GM18861 (cell line): Measurements from ENCODE around the gene KDM1B.
"Not testable (repeated sequence)": the region's sequence is repeated elsewhere in the genome, so short reads cannot be mapped to it uniquely, and the experiment has no call there.

Experiments used
- ATAC-seq: cut with Tn5 transposase; IDR thresholded peaks from one replicate; pipeline ENCODE4 v1.9.1; 2021; ENCODE audit not compliant: unreplicated experiment

The KDM1B gene

DNA sequence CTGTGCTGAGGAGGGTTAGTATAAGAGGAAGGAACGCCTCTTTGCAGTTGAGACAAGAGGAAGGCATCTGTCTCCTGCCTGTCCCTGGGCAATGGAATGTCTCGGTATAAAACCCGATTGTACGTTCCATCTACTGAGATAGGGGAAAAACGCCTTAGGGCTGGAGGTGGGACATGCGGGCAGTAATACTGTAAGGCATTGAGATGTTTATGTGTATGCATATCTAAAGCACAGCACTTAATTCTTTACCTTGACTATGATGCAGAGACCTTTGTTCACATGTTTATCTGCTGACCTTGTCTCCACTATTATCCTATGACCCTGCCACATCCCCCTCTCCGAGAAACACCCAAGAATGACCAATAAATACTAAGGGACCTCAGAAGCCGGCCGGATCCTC is 71.9 kb downstream of the KDM1B start:
- ATAC-seq, result not testable (repeated sequence)

DNA sequence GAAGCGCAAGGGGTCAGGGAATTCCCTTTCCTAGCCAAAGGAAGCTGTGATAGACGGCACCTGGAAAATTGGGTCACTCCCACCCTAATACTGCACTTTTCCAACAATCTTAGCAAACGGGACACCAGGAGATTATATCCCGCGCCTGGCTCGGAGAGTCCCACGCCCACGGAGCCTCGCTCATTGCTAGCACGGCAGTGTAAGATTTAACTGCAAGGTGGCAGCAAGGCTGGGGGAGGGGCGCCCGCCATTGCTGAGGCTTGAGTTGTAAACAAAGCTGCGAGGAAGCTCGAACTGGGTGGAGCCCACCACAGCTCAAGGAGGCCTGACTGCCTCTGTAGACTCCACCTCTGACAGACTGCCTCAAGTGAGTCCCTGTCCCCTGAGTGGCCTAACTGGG is 73.4 kb downstream of the KDM1B start:
- ATAC-seq, result not testable (repeated sequence)

DNA sequence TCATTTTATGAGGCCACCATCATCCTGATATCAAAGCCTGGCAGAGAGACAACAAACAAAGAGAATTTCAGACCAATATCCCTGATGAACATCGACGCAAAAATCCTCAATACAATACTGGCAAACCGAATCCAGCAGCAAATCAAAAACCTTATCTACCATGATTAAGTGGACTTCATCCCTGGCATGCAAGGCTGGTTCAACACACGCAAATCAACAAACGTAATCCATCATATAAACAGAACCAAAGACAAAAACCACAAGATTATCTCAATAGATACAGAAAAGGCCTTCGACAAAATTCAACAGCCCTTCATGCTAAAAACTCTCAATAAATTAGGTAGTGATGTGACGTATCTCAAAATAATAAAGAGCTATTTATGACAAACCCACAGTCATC is 76.6 kb downstream of the KDM1B start:
- ATAC-seq, result not testable (repeated sequence)

DNA sequence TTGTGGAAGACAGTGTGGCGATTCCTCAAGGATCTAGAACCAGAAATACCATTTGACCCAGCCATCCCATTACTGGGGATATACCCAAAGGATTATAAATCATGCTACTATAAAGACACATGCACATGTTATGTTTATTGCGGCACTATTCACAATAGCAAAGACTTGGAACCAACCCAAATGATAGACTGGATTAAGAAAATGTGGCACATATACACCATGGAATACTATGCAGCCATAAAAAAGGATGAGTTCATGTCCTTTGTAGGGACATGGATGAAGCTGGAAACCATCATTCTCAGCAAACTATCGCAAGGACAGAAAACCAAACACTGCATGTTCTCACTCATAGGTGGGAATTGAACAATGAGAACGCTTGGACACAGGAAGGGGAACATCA is 78.5 kb downstream of the KDM1B start:
- not testable (repeated sequence) for ATAC-seq

DNA sequence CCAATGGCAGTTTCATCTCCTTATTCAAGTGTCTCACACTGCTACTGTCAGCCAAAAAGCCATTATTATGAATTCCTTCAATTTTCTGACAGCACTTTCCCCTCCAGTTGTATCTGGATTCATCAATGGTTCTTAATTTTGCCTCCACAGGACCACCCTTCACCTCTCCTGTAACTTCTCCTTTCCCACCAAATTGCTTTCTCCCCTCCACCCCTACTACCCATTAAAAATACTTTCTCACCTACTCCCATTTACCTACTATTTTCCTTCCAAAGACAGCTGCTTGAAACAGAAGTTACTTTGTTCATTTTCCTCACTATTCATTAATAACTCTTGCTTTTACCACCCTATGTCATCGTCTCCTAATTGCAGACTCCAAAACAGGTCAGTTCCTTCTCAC is 79.3 kb downstream of the KDM1B start:
- no peak for ATAC-seq

DNA sequence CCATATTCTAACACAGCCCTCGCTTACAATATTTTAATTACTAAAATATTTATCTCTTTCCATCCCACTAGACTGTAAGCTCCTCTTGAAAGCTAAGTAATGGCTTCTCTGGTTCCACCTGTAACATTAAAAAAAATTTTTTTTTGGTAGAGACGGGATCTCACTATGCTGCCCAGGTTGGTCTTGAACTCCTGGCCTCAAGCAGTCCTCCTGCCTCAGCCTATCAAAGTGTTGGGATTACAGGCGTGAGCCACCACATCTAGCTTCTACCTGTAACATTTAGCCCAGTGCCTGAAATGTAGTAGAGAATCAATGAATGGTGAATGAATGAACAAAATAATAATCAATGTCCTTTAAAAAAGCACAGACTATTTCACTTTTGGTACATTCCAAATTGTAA is 80.3 kb downstream of the KDM1B start:
- ATAC-seq, result no peak

DNA sequence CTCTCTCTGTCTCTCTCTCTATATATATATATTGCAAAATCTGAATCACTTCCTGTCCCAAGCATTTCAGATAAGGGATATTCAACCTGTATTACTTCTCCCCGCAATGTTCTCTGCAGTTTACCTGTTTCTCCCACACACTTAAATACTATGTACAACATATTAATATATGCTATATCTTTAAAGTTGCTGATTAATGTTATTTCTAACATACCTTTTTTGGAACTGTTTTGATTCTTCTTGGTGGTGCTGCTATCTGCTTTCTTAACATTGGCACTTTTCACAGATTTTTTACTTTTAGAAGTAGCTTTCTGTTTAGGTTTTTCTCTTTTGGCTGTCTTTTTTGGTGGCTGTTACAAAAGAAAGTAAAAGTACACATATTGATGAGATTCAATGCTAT is 81.9 kb downstream of the KDM1B start:
- ATAC-seq, result no peak

DNA sequence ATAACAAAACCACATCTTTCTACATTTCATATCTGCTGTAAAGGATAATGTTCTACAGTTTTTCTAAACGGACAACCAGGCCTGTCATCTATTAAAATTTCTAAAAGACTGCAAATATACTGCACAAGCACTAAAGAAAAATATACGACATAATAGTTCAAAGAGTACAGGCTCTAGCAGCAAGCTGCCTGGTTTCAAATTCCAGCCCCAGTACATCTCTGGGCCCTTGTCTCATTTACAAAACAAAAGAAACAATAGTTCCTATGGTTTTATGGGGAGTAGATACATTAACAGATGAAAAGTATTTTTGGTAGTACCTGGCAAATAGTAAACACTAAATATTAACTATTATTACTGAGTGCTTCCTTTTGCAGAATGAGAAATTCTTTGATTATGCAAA is 85.0 kb downstream of the KDM1B start:
- ATAC-seq, result no peak

DNA sequence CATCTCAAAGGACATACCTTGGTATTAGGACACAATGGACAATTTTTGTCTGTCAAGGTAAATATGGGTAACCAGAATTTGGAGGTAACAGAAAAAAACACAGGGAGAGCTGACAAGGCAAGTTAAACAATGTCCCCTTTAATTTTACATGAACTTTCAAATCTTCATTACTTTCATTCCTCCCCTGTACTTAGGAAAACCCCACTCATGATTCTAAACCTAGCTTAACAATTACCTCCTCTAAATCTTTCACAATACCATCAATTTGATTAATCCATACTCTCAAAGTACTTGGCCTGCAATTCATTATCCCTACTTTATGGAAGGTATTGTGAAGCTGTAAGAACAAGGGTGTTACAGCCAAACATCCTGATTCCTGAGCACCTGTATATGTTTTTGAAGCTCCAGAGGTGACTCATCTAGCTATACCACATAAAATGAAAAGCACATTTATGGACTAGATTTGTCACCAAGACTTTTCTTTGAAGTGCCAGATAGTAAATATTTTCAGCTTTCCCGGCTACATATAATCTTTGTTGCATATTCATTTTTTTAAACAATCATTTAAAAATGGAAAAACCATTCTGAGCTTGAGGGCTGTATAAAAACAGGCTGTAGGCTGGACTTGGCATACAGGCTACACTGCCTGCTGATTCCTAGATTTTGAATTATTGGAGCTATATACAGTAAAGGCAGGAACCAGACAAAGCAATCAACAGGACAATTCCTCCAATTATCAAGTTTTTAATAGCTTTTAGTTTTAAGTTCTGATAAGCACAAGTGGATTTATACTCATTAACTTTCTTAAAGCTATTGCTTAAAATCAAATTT is 86.2 kb downstream of the KDM1B start:
- ATAC-seq, result no peak

DNA sequence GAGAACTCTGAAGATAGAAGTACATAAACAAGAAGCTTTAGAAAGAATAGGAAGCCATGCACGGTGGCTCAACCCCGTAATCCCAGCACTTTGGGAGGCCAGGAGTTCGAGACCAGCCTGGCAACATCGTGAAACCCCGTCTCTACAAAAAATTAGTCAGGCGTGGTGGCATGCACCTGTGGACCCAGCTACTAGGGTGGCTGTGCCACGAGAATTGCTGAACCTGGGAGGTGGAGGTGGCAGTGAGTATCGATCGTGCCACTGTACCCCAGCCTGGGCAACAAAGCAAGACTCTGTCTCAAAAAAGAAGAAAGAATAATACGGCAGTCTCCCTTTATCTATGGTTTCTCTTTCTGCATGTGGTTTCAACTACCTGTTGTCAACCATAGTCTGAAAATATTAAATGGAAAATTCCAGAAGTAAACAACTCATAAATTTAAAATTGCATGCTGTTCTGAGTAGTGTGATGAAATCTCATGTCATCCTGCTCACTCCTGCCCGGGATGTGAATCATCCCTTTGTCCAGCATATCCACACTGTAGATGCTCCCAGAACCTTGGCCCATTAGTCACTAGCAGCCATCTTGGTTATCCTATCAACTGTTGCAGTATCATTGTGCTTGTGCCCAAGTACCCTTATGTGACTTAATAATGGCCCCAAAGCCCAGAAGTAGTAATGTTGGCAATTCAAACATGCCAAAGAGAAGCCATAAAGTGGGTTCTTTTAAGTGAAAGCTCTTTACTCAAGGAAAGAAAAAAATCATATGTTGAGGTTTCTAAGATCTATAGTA is 87.0 kb downstream of the KDM1B start:
- no peak for ATAC-seq

DNA sequence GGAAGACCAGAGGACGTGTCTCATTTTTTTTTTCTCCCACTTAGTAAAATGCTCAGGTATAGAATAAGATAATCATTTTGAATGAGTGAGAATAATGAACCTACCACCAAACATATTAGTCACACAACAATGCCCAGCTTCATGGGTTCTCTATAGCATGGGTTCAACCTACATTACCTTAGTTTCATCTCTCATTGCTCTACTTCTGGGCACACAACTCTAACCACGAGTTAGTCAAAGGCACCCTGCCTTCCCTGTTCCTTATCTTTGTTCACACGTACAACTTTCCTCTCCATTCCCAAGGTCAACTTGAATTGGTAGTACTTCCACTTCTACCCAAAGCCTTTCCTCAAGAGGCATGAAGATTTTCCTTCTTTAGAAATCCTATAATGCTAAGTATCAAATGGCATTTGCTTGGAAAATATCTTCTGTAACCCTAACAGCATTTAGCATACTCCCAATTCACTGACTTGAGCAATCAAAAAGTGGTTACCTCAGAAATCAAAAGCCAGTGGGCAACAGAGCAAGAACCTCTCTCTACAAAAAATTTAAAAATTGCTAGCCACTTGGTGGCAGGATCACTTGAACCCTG is 88.2 kb downstream of the KDM1B start:
- no peak for ATAC-seq

DNA sequence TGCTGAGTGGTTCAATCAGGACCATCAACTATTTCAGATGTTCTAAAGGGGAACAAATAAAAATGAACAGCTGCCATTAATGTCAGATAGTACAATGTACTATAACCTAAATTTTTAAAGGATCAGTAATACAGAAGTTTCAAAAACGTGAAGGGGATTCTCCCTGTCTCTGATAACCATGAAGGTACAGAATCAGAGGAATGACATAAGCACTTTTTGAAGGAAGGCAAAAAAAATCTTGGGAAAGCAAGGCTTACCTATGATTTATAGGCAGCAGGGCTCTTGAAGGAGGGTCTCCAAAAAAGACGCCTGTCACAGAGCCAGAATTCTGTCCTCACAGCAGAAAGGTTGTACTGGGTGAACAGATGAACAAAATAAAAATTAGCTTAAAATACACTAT is 89.0 kb downstream of the KDM1B start:
- no peak for ATAC-seq

DNA sequence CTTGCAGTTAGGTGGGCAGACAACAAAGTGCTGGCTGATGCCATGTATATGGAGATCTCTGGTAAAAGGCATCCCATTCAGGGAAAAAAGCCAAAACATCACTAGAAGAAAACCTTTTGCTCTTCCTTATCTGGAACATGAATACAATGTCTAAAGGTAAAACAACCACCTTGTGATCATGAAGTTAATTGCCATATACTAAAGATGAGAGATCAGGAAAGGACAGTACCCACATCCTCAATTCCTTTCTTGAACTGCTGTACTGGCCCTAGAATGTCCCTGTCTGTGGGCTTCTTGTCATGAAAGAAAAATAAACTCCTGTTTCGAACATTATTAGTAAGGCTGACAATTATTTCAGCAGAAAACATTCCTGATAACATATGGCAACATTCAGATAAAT is 89.9 kb downstream of the KDM1B start:
- no peak for ATAC-seq

DNA sequence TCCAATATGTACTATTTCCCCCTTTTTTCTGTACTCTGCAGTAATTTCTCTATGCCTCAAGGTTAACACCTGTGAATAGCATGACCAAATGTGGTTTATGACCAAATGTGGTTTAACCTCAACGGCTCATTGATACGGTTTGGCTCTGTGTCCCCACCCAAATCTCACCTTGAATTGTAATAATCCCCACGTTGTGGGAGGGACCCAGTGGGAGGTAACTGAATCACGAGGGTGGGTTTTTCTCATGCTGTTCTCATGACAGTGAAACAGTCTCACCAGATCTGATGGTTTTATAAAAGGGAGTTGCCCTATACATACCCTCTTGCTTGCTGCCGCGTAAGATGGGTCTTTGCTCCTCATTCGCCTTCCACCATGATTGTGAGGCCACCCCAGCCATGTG is 90.4 kb downstream of the KDM1B start:
- no peak for ATAC-seq

DNA sequence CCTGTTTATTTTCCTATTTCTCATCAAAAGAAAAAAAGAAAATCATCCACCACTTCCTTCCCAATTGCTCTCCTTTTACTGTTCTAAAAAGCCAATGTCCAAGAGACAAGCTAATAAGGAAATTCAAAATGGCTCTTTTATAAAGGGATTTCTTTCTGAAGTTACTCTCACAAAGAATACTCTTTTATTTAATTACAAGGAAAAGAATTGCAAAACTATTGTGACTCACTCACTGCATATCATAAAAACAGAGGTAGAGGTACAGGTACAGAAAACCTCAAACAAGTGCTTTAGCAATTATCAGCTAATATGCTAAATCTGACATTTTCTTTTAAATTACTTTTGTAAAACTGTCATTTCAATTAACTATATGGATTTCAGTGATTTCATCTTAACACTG is 91.0 kb downstream of the KDM1B start:
- no peak for ATAC-seq

DNA sequence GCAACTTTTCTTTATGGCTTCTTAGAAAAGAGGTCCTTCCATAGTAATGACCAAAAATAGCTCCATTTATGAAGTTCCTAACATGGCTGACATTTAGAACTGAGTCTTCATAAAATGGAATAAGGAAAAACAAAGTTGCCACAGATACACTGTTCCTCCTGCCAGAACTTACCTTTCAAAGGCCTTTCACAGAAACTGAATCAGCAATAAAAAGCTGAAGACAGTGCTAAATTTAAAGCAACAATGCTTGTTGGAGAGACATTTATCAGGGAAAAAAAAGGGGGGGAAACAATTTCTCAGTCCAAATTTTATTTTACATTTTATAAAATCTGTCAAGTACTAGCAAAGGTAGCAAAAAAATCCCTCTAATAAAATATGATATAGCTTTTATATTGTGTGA is 91.8 kb downstream of the KDM1B start:
- no peak for ATAC-seq

DNA sequence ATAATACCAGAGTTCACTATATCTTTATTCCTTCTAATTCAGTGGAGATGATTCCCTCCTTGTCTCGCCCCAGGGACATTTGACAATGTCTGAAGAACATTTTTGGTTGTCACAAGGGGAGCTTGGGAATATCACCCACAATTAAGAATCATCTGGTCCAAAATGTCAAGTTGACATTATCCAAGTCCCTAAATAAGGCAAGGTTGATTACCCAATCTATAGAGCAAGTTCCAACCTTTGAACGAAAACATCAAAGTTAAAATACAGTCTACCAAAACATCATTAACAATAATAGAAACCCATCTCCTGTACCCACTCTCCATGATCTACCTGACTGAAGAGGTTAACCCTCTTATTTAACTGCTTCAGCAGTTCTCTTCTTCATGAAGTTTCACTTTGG is 93.5 kb downstream of the KDM1B start:
- no peak for ATAC-seq

DNA sequence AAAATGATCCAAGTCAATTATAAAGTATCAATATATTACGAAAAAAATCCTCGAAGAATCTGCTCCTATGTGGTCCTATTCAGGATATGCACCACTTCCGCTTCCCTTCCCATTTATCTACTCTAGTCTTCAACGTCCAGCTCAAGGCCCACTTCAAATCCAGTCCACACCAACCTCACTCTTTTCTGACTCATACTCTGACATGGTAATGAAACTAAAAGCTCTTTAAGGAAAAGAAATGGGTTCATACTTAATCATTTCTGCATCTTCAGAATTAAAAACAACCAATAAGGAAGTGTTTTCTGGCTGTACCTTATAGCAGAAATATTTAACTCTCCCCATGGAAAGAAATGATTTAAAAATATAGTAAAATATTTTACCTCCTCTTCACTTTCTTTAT is 94.0 kb downstream of the KDM1B start:
- ATAC-seq, result no peak

DNA sequence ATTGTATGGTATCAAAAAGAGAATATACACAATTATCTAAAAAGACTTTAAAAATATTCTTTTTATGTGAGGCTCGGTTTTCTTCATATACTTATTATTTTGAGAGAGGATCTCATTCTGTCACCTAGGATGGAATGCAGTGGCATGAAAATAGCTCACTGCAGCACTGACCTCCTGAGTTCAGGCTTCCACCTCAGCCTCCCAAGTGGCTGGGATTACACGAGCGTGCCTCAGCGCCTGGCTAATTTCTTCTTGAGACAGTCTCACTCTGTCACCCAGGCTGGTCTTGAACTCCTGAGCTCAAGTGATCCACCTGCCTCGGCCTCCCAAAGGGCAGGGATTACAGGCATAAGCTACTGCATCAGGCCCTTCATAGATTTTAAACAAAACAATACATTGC is 98.4 kb downstream of the KDM1B start:
- no peak for ATAC-seq

DNA sequence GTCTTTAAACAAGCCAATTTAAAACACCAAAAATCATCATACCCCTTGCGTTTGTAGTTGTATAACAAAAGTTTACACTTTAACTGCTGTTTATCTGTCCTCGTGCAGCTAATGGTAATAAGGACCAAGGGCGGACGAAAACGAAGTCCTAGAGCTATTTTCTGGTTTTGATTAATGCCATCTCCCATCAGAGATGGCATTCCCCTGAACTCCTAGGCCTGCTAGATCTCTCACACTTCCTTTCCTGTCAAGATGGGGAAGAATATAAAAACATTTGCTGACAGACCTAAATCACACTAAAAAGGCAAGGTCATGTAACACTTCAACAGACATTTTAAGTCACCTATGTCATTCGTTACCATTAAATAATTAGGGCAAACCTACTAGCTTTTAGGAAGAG is 99.6 kb downstream of the KDM1B start:
- ATAC-seq, result no peak

DNA sequence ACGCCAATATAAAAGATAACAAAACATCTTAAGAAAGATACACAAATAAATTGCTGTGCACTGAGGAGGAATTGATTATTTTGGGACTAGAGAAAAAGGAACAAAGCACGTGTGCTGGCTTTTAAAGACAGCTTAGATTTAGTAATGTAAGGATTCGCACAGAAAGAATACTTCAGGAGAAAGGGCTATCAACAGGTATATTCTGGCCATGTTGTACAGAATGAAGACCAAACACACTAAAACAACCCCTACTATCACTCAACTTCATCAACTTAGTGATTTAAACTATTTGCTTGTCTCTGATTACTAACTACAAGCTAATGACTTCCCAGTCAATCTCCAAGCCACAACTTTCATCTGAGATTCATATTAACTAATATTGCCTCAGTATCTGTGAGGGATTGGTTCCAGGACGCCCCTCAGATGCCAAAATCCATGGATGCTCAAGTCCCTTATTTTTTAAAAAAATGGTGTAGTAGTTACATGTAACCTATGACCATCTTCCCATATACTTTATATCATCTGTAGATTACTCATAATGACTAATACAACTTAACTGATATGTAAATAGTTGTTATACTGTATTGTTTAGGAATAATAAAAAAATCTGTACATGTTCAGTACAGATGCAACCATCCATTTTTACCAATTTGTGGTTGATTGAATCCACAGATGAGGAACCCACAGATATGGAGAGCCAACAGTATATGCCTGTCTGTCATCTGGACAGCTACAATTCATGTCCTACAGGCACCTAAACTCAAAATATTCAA is 104.6 kb downstream of the KDM1B start:
- ATAC-seq, result no peak
